Endodermal cell (in vitro differentiated cells): ENCODE data around the gene CORO7. TPM values are rescaled to one million over a fixed set of nuclear protein-coding genes. Genes with fewer than 3 reads are reported as not detected.
A peak's percentile ranks its signal among the peaks of the same experiment; 100 is the strongest.

ENCODE experiments used
- DNase-seq: peaks from one replicate; pipeline ENCODE4 v3.0.0-alpha.2; 2017
- H3K27ac ChIP-seq: 2 replicates; pipeline ENCODE4 v1.5.1; 2013; ENCODE audit warnings: mild to moderate bottlenecking, low read depth, low read length, moderate library complexity
- H3K27me3 ChIP-seq: 2 replicates; pipeline ENCODE4 v1.6.1; 2013; ENCODE audit warnings: mild to moderate bottlenecking, low read length, moderate library complexity; ENCODE audit not compliant: insufficient read depth, control insufficient read depth, poor library complexity, severe bottlenecking
- H3K36me3 ChIP-seq: 2 replicates; pipeline ENCODE4 v1.7.0; 2013; ENCODE audit warnings: mild to moderate bottlenecking, low read length, moderate library complexity; ENCODE audit not compliant: control insufficient read depth, insufficient read depth
- H3K4me1 ChIP-seq: one replicate; pipeline ENCODE4 v1.7.0; 2013; ENCODE audit warnings: low read length; ENCODE audit not compliant: control insufficient read depth, insufficient read depth
- H3K4me3 ChIP-seq: 2 replicates; pipeline ENCODE4 v1.5.1; 2013; ENCODE audit warnings: mild to moderate bottlenecking, low read length, moderate library complexity
- H3K9ac ChIP-seq: 2 replicates; pipeline ENCODE4 v1.6.1; 2013; ENCODE audit warnings: mild to moderate bottlenecking, low read length, moderate library complexity; ENCODE audit not compliant: poor library complexity, severe bottlenecking; ENCODE audit errors: extremely low read depth
- H3K9me3 ChIP-seq: 2 replicates; pipeline ENCODE4 v1.6.1; 2013; ENCODE audit warnings: mild to moderate bottlenecking, low read length, moderate library complexity; ENCODE audit not compliant: control insufficient read depth
- H3K27ac Mint-ChIP-seq: 2 replicates; pipeline ENCODE4 v1.8.0; 2020; ENCODE audit warnings: mixed read lengths
- H3K27me3 Mint-ChIP-seq: 2 replicates; pipeline ENCODE4 v1.8.0; 2021; ENCODE audit warnings: mild to moderate bottlenecking, mixed read lengths; ENCODE audit not compliant: insufficient read depth
- H3K36me3 Mint-ChIP-seq: 2 replicates; pipeline ENCODE4 v1.8.0; 2020; ENCODE audit warnings: low read depth, mixed read lengths
- H3K4me1 Mint-ChIP-seq: 2 replicates; pipeline ENCODE4 v1.8.0; 2020; ENCODE audit warnings: mixed read lengths
- H3K4me3 Mint-ChIP-seq: 2 replicates; pipeline ENCODE4 v1.8.0; 2020; ENCODE audit warnings: mild to moderate bottlenecking, moderate library complexity, mixed read lengths
- H3K9me3 Mint-ChIP-seq: 2 replicates; pipeline ENCODE4 v1.8.0; 2020; ENCODE audit warnings: mild to moderate bottlenecking, mixed read lengths
- WGBS, 2 experiments: methylation state at CpG; one replicate each; pipeline versions ENCODE4 v1.1.5 to v1.1.7; 2013; ENCODE audit warnings: missing lambda C conversion rate in 2 of 2, mixed read lengths in 1 of 2; ENCODE audit not compliant: insufficient coverage in 1 of 2, insufficient read length in 1 of 2; 5-methylcytosine and 5-hydroxymethylcytosine counted together
- total RNA-seq, 2 donors: library from RNA; stranded (reverse); fragmentation: NEBNext Ultra II Directional in 1 of 2; extraction: Animal tissue kit (Norgen Biotek cat#: 25700) in 1 of 2; gene quantifications; 2 replicates in 1 of 2; 3 replicates in 1 of 2; pipeline ENCODE4 v1.2.1, GENCODE V29; 2021
- TF ChIP-seq, protein P1 (sequence below): fragments of 200-600 bp; sonication (generic); conservative IDR thresholded peaks from 2 replicates; pipeline ENCODE4 v1.5.0; 2021; ENCODE audit warnings: antibody characterized with exemption, mild to moderate bottlenecking

The CORO7 gene
- total RNA-seq, 2 donors from 2014 or later: 32.5 to 37.5 TPM

DNA sequence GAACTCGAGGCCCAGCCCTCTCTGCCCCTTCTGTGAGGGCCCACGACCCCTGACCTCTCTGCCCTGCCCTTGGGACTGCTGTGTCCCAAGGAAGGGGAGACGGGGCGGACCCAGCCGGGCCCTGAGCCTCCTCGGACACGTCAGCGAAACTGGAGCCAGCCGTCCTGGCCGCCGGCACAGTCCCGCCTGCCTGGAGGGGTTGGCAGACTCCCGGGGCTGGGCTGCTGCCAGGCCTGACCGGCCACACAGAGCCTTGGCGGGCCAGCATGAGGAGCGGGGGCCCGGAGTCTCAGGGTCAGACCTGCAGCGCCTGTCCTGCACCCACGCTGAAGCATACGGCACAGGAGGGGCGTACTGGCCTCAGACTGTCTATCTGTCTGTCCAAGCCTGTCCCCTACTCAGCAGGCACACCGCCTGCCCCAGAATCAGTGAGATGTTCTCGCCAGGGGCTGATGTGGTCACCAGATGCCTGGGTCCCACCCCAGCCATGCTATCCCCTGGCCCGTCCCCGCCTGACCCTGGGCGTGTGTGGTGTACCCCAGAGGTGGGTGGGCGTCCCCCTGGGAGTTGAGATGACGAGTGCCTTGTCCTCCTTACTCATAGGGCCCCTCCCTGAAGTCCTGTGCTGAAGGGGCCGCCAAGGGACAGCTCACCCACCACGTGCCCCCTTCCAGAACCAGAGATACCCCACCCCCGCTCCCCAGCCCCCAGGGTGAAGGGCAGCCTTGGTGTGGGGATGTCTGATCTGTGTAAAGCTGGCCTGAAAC lies 40.1 kb downstream of the CORO7 start:
- no peak overlapping the region for H3K27ac ChIP-seq
- no peak overlapping the region for H3K4me3 Mint-ChIP-seq
- TF ChIP-seq, protein P1, sequence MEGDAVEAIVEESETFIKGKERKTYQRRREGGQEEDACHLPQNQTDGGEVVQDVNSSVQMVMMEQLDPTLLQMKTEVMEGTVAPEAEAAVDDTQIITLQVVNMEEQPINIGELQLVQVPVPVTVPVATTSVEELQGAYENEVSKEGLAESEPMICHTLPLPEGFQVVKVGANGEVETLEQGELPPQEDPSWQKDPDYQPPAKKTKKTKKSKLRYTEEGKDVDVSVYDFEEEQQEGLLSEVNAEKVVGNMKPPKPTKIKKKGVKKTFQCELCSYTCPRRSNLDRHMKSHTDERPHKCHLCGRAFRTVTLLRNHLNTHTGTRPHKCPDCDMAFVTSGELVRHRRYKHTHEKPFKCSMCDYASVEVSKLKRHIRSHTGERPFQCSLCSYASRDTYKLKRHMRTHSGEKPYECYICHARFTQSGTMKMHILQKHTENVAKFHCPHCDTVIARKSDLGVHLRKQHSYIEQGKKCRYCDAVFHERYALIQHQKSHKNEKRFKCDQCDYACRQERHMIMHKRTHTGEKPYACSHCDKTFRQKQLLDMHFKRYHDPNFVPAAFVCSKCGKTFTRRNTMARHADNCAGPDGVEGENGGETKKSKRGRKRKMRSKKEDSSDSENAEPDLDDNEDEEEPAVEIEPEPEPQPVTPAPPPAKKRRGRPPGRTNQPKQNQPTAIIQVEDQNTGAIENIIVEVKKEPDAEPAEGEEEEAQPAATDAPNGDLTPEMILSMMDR: no peak
- H3K27me3 ChIP-seq: no peaks in the 10 kb centered on the region
- H3K36me3 ChIP-seq: no peaks in the 10 kb centered on the region
- no peaks in the 10 kb centered on the region for H3K36me3 Mint-ChIP-seq
- no peak overlapping the region for H3K9ac ChIP-seq
- no peak for DNase-seq
- 92 to 98% methylated on average over 12 to 29 of the region's 31 CpGs for WGBS, 2 experiments
- H3K4me1 ChIP-seq: peaks cover 36% of the 10 kb centered on the region
- peak overlapping the region; percentile 82 for H3K27ac Mint-ChIP-seq
- peaks cover 31% of the 10 kb centered on the region for H3K4me1 Mint-ChIP-seq
- H3K9me3 ChIP-seq: no peaks in the 10 kb centered on the region
- no peaks in the 10 kb centered on the region for H3K9me3 Mint-ChIP-seq
- no peaks in the 10 kb centered on the region for H3K27me3 Mint-ChIP-seq
- no peak overlapping the region for H3K4me3 ChIP-seq

DNA sequence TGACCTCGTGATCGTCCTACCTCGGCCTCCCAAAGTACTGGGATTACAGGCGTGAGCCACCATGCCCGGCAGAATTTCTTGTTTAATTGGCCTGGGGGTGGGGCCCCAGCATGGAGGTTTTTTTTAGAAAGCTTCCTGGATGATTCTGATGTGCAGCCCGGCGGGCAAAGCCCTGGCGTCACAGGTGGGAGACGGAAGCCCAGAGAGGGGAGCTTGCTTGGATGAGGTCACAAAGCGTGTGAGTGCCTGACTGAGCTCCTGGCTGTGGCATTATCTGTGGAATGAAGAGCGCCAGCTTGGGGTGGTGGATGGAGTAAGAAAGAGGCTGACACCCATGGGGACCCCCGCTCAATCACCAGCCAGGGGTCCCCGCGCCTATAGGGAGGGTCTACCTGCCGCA lies 40.7 kb downstream of the CORO7 start:
- no peak overlapping the region for H3K4me3 ChIP-seq
- Mint-ChIP-seq H3K27ac (no peak overlapping the region), H3K4me3 (no peak overlapping the region), H3K36me3 (no peaks in the 10 kb centered on the region), H3K9me3 (no peaks in the 10 kb centered on the region), H3K4me1 (peaks cover 31% of the 10 kb centered on the region), H3K27me3 (no peaks in the 10 kb centered on the region)
- peak; percentile 49 for DNase-seq
- no peak overlapping the region for H3K9ac ChIP-seq
- 95 to 100% methylated on average over 4 to 15 of the region's 15 CpGs for WGBS, 2 experiments
- no peaks in the 10 kb centered on the region for H3K27me3 ChIP-seq
- peaks cover 36% of the 10 kb centered on the region for H3K4me1 ChIP-seq
- no peaks in the 10 kb centered on the region for H3K9me3 ChIP-seq
- TF ChIP-seq, protein P1: no peak
- no peak overlapping the region for H3K27ac ChIP-seq
- H3K36me3 ChIP-seq: no peaks in the 10 kb centered on the region

DNA sequence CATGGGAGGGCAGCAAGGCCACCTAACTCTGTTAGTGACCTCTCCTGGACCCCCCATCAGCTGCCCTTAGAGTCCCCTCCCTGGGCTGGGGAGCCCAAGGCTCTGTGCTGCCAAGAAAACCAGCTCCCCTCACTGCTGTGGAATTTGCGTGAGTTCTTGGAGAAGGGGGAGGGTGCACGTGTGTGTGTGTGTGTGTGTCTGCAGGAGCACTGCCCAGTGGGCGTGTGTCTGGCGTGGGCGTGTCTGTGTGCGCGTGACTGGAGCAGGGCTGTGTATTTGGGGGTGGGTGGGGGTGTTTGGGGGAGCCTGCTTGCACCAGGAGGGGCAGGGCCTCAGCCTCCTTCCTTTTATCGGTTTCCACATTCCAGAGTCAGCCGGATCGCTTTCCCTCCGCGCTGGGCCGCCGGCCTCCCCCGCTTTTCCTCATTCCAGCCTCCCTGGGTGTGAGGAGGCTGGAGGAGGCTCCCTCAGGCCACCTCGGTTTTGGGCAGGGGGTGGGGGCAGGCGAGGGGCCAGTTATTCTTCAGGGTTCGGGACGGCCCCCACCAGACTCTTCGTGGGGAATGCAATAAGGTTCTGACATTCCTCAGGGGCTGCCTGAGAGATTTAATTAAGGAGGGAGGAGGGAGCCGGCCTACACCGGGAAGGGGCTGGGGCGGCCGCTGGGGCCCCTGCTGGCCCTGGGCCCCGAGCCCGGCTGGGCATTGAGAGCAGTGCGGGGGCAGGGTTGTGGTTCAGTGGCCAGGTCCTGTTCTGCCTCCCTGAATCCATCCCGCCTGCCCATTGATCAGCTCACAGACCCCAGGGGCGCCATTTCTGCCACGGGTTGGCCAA lies 42.3 kb downstream of the CORO7 start:
- H3K27me3 ChIP-seq: no peaks in the 10 kb centered on the region
- no peaks in the 10 kb centered on the region for H3K9me3 ChIP-seq
- peak overlapping the region; percentile 38 for H3K9ac ChIP-seq
- peak; percentile 85 for DNase-seq
- no peaks in the 10 kb centered on the region for H3K36me3 ChIP-seq
- no peaks in the 10 kb centered on the region for H3K36me3 Mint-ChIP-seq
- no peaks in the 10 kb centered on the region for H3K9me3 Mint-ChIP-seq
- peak overlapping the region; percentile 72 for H3K27ac ChIP-seq
- no peaks in the 10 kb centered on the region for H3K27me3 Mint-ChIP-seq
- H3K4me3 ChIP-seq: peak overlapping the region; percentile 82
- H3K4me3 Mint-ChIP-seq: peak overlapping the region; percentile 36
- TF ChIP-seq, protein P1: no peak
- peak overlapping the region; percentile 84 for H3K27ac Mint-ChIP-seq
- peaks cover 36% of the 10 kb centered on the region for H3K4me1 ChIP-seq
- H3K4me1 Mint-ChIP-seq: peaks cover 31% of the 10 kb centered on the region
- 23 to 37% methylated on average over 6 to 29 of the region's 30 CpGs for WGBS, 2 experiments
